SU-DHL-6 (cell line): ENCODE data around the gene TAF5L.
A peak's percentile ranks its signal among the peaks of the same experiment; 100 is the strongest.

ENCODE experiments used
- H2AFZ ChIP-seq: fragments of 200-600 bp; sonication (generic); 2 replicates; pipeline ENCODE4 v1.6.1; 2014; ENCODE audit warnings: low read depth, mild to moderate bottlenecking, moderate library complexity, mixed read lengths, antibody characterized with exemption, low read length; ENCODE audit not compliant: severe bottlenecking
- H3F3A ChIP-seq: fragments of 200-600 bp; shearing (Covaris generic); 2 replicates; pipeline ENCODE4 v1.6.0; 2016; ENCODE audit warnings: antibody characterized with exemption, mild to moderate bottlenecking; ENCODE audit not compliant: insufficient read depth
- H3K27ac ChIP-seq: fragments of 200-600 bp; sonication (generic); 2 replicates; pipeline ENCODE4 v1.5.1; 2016; ENCODE audit warnings: low read depth, mild to moderate bottlenecking, low read length, moderate library complexity, mixed read lengths
- H3K27me3 ChIP-seq: fragments of 200-600 bp; sonication (generic), shearing (Covaris generic); 2 replicates; pipeline ENCODE4 v1.6.0; 2014; ENCODE audit warnings: mild to moderate bottlenecking, low read length
- H3K36me3 ChIP-seq: fragments of 200-600 bp; sonication (generic); 2 replicates; pipeline ENCODE4 v1.6.1; 2014; ENCODE audit warnings: mild to moderate bottlenecking, low read length, mixed read lengths
- H3K4me2 ChIP-seq: fragments of 300-600, 200-600 bp; shearing (Covaris generic), sonication (generic); 2 replicates; pipeline ENCODE4 v1.6.0; 2014; ENCODE audit warnings: low read length, low read depth, mild to moderate bottlenecking; ENCODE audit not compliant: poor library complexity, severe bottlenecking
- H3K4me3 ChIP-seq: fragments of 200-600 bp; sonication (generic); 2 replicates; pipeline ENCODE4 v1.5.1; 2014; ENCODE audit warnings: antibody characterized with exemption, low read length, mild to moderate bottlenecking, mixed read lengths; ENCODE audit not compliant: insufficient read depth, poor library complexity, severe bottlenecking
- H3K79me2 ChIP-seq: fragments of 200-600 bp; sonication (generic); 2 replicates; pipeline ENCODE4 v1.6.1; 2014; ENCODE audit warnings: mild to moderate bottlenecking, low read length, moderate library complexity; ENCODE audit not compliant: insufficient read depth
- H3K9ac ChIP-seq: fragments of 200-600 bp; sonication (generic); 2 replicates; pipeline ENCODE4 v1.7.0; 2014; ENCODE audit warnings: mild to moderate bottlenecking, low read length
- H3K9me2 ChIP-seq: fragments of 200-600 bp; sonication (generic); replicated peaks from 2 replicates; pipeline ENCODE4 v1.6.1; 2014; ENCODE audit warnings: low read length; ENCODE audit not compliant: insufficient read depth
- H3K9me3 ChIP-seq: fragments of 200-600 bp; sonication (generic); 2 replicates; pipeline ENCODE4 v1.6.1; 2014; ENCODE audit warnings: low read length, mixed read lengths; ENCODE audit not compliant: insufficient read depth
- H4K20me1 ChIP-seq: fragments of 200-600 bp; sonication (generic); 2 replicates; pipeline ENCODE4 v1.6.1; 2014; ENCODE audit warnings: low read depth, mild to moderate bottlenecking, antibody characterized with exemption, low read length, moderate library complexity, mixed read lengths
- EZH2phosphoT487 ChIP-seq: fragments of 200-600 bp; sonication (generic), shearing (Covaris generic); conservative IDR thresholded peaks from 2 replicates; pipeline ENCODE4 v1.6.1; 2018; ENCODE audit warnings: mild to moderate bottlenecking, antibody characterized with exemption, low read length, moderate library complexity, mixed read lengths
- TF ChIP-seq, protein P1 (sequence below): fragments of 200-600 bp; sonication (generic); IDR thresholded peaks from one replicate; pipeline ENCODE4 v1.5.1; 2017; ENCODE audit warnings: antibody characterized with exemption, mild to moderate bottlenecking, low read length, moderate library complexity; ENCODE audit not compliant: insufficient read depth, poor library complexity, severe bottlenecking

Gene TAF5L

DNA sequence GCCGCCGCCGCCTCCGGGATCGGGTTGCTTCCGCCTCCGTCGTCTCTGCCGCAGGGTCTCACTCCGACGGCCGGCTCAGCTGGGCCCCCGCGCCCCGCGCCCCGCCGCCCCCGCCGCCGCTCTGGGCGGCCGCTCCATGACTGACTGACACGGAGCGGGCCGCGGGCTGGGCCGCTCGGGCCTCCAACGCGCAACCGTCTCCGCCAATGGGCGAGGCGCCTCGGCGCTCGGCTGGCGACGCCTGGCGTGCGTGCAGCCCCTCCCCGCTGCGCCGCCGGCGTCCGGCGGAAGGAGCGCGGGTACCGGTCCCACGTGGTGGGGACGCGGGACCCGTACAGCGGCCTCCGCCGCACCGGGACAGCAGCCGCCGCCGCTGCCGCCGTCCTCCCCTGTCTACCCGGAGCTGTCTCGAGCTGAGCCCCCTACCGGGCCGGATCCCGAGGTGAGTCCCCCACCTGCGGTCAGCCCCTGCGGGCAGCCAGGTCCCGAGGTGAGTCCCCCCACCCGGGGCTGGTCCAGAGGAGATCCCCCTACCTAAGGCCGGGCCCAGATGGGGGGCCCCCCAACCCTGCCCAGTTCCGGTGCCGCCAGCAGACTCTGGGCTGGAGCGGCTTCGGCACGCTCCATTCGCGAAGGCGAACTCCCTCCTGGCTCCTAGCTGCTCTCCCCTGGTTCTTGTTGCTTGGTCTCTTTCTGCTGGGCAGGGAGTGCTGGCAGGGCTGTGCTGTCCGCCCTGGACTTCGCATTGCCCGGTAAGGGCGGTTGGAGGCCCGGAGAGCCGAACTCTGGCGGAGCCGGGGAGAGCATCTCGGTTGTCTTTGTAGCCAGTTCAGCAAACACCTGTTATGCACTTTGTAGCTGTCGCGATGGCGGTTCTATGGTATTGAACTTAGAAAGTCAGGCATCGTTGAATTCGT lies at the start of gene TAF5L, which contains the start of gene URB2:
TAF5L (minus strand) TSS at position 208 of the 917 bp plus-strand sequence. CDS start 11,640 bp downstream, outside the sequence.
URB2 (plus strand) TSS at position 333 of the 917 bp plus-strand sequence. CDS start 1,387 bp downstream, outside the sequence.
- peak within 1 kb of the TSS; percentile 67 for H3K27ac ChIP-seq
- no peaks in the 10 kb centered on the region for H3K9me2 ChIP-seq
- TF ChIP-seq, protein P1, sequence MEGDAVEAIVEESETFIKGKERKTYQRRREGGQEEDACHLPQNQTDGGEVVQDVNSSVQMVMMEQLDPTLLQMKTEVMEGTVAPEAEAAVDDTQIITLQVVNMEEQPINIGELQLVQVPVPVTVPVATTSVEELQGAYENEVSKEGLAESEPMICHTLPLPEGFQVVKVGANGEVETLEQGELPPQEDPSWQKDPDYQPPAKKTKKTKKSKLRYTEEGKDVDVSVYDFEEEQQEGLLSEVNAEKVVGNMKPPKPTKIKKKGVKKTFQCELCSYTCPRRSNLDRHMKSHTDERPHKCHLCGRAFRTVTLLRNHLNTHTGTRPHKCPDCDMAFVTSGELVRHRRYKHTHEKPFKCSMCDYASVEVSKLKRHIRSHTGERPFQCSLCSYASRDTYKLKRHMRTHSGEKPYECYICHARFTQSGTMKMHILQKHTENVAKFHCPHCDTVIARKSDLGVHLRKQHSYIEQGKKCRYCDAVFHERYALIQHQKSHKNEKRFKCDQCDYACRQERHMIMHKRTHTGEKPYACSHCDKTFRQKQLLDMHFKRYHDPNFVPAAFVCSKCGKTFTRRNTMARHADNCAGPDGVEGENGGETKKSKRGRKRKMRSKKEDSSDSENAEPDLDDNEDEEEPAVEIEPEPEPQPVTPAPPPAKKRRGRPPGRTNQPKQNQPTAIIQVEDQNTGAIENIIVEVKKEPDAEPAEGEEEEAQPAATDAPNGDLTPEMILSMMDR = no peak
- no peak for TF ChIP-seq EZH2phosphoT487
- peaks cover 93% of the 10 kb centered on the region for H3K79me2 ChIP-seq
- no peaks in the 10 kb centered on the region for H3K9me3 ChIP-seq
- H3K4me3 ChIP-seq = peak within 1 kb of the TSS; percentile 94
- peaks cover 18% of the 10 kb centered on the region; the same call in 1 of the 2 replicates for H3K36me3 ChIP-seq
- H3K9ac ChIP-seq = peak within 1 kb of the TSS; percentile 95
- H3K4me2 ChIP-seq = peak within 1 kb of the TSS; percentile 96
- no peaks in the 10 kb centered on the region; the same call in 1 of the 2 replicates for H3F3A ChIP-seq
- no peaks in the 10 kb centered on the region for H3K27me3 ChIP-seq
- peaks cover 15% of the 10 kb centered on the region for H4K20me1 ChIP-seq
- H2AFZ ChIP-seq = peak within 1 kb of the TSS; percentile 76

DNA sequence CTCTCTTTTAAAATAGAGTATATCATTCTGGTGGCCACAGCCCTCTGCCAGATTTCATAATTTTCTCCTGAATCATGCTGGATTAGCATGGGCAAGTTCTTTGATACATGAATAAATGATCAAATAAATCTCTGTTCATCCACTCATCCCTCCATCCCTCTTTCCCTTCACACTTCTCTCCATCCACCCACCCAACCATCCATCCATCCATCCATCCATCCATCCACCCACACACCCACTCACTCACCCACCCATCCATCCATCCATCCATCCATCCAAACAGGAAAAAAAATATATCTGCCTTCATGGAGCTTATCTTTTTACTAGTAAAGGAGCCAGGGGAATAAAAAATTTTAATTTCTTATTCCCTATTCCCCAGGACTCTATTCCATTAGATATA lies 49.5 kb upstream of the TAF5L start:
- H2AFZ ChIP-seq = no peak overlapping the region
- no peak overlapping the region for H3K9ac ChIP-seq
- no peaks in the 10 kb centered on the region for H3K9me2 ChIP-seq
- H3K4me2 ChIP-seq = no peak overlapping the region
- no peaks in the 10 kb centered on the region for H3K79me2 ChIP-seq
- no peaks in the 10 kb centered on the region for H3K9me3 ChIP-seq
- H3F3A ChIP-seq = no peaks in the 10 kb centered on the region
- H3K27me3 ChIP-seq = no peaks in the 10 kb centered on the region
- no peak for TF ChIP-seq EZH2phosphoT487
- TF ChIP-seq, protein P1 = no peak
- no peaks in the 10 kb centered on the region for H3K36me3 ChIP-seq
- H4K20me1 ChIP-seq = no peaks in the 10 kb centered on the region
- H3K4me3 ChIP-seq = no peak overlapping the region
- no peak overlapping the region for H3K27ac ChIP-seq

DNA sequence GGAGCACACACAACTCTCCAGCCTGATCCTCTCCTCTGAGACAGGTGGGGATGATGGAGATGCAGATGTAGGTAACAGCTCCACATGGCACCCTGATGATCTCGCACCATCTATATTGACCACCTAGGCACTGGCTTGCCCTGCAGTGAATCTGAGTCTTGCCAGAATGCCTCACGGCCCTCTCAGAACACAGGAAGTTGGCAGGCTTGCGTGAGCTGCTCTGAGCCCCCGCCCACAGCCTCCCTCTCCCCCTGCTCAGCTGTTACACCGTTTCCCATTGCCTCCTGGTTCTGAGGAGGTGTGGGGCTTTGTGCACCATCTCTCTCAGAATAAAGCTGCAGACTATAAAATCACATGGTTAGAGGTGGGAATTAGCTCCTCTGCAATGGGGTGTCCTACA lies 48.1 kb upstream of the TAF5L start:
- H3K4me2 ChIP-seq = no peak overlapping the region

More for the DNA sequence above, 48.1 kb upstream of the TAF5L start:
- H3K9me3 ChIP-seq = no peaks in the 10 kb centered on the region
- no peaks in the 10 kb centered on the region for H3F3A ChIP-seq
- H3K9ac ChIP-seq = no peak overlapping the region
- H3K27ac ChIP-seq = no peak overlapping the region
- TF ChIP-seq, protein P1 = no peak
- no peak for TF ChIP-seq EZH2phosphoT487
- H3K27me3 ChIP-seq = no peaks in the 10 kb centered on the region
- no peak overlapping the region for H3K4me3 ChIP-seq
- no peak overlapping the region for H2AFZ ChIP-seq
- H3K9me2 ChIP-seq = no peaks in the 10 kb centered on the region
- H4K20me1 ChIP-seq = no peaks in the 10 kb centered on the region
- no peaks in the 10 kb centered on the region for H3K79me2 ChIP-seq
- H3K36me3 ChIP-seq = no peaks in the 10 kb centered on the region
